Left lung (tissue), 10 donors: ENCODE measurements around the gene SNX21. TPM values are rescaled to one million over a fixed set of nuclear protein-coding genes. Genes with fewer than 3 reads are reported as not detected.
"Not testable (repeated sequence)": the region's sequence is repeated elsewhere in the genome, so short reads cannot be mapped to it uniquely, and the experiment has no call there.

Experiments
- ATAC-seq: fragments of 200-7000 bp; cut with Tn5 transposase; one replicate; pipeline ENCODE4 v1.9.1; 2020; ENCODE audit warnings: moderate library complexity
- DNase-seq, 4 donors: peaks; one replicate each; pipeline ENCODE4 v3.0.0-alpha.2; 2013 to 2020
- H3K27ac ChIP-seq, 2 donors: fragments of 200-600 bp; sonication (generic) in 1 of 2; one replicate each; pipeline versions ENCODE4 v1.5.0 to v1.8.0; 2020 to 2021
- H3K27me3 ChIP-seq, 2 donors: fragments of 200-600 bp; sonication (generic) in 1 of 2; one replicate each; pipeline versions ENCODE4 v1.5.0 to v1.8.0; 2020 to 2021
- H3K36me3 ChIP-seq, 2 donors: fragments of 200-600 bp; sonication (generic) in 1 of 2; one replicate each; pipeline versions ENCODE4 v1.5.0 to v1.8.0; 2020 to 2021
- H3K4me1 ChIP-seq, 2 donors: fragments of 200-600 bp; one replicate each; pipeline ENCODE4 v1.8.0; 2021
- H3K4me3 ChIP-seq, 2 donors: fragments of 200-600 bp; sonication (generic) in 1 of 2; one replicate each; pipeline versions ENCODE4 v1.5.0 to v1.8.0; 2020 to 2021; ENCODE audit warnings: mild to moderate bottlenecking in 1 of 2
- H3K9me3 ChIP-seq, 2 donors: fragments of 200-600 bp; sonication (generic) in 1 of 2; one replicate each; pipeline versions ENCODE4 v1.5.0 to v1.8.0; 2020 to 2021
- CTCF ChIP-seq, 2 donors: fragments of 200-600 bp; sonication (generic) in 1 of 2; IDR thresholded peaks; one replicate each; pipeline versions ENCODE4 v1.5.0 to v1.8.0; 2021; ENCODE audit warnings: antibody characterized with exemption in 2 of 2
- intact Hi-C, 2 donors: fragments of 100-400 bp; cut with DNase I; formaldehyde crosslinking; loops; one replicate each; pipeline versions ENCODE4 v1.11.2 to v1.14.2; 2022
- polyA plus RNA-seq, 6 donors: library from polyadenylated mRNA; unstranded; fragments of 120-200 nt; gene quantifications; one replicate each; pipeline ENCODE4 v1.2.1, GENCODE V29; 2013; ENCODE audit not compliant: insufficient read length in 6 of 6
- total RNA-seq, 2 donors: library from RNA; stranded (reverse); fragmentation: NEBNext Ultra II Directional; extraction: Animal tissue kit (Norgen Biotek cat#: 25700); gene quantifications; one replicate each; pipeline ENCODE4 v1.2.1, GENCODE V29; 2021
- donor health status: DM: no; HTN: yes; CAD: no.
- donor health status: DM: no; HTN: no; CAD: no.

SNX21 gene
- total and polyA plus RNA-seq, 8 donors, result 14.5 to 26.3 (median 18.7) TPM

GRCh38 chr20:45827712-45828111 is 5.9 kb upstream of the SNX21 start:
- peaks cover 4 to 31% of the 10 kb centered on the region in 2 donors for H3K4me1 ChIP-seq
- intact Hi-C loops, result no loop called here
- no peaks in the 10 kb centered on the region for H3K36me3 ChIP-seq
- ATAC-seq (no peak), DNase-seq (no peak)
- H3K4me3 ChIP-seq, result no peak overlapping the region
- no peak for TF ChIP-seq CTCF (IDR thresholded peaks at IDR 0.05)
- peaks cover 15 to 22% of the 10 kb centered on the region in 2 donors for H3K27me3 ChIP-seq
- H3K27ac ChIP-seq, result no peak overlapping the region
- H3K9me3 ChIP-seq, result no peaks in the 10 kb centered on the region

GRCh38 chr20:45828589-45828988 is 5.0 kb upstream of the SNX21 start:
- ATAC-seq, result no peak

DNA sequence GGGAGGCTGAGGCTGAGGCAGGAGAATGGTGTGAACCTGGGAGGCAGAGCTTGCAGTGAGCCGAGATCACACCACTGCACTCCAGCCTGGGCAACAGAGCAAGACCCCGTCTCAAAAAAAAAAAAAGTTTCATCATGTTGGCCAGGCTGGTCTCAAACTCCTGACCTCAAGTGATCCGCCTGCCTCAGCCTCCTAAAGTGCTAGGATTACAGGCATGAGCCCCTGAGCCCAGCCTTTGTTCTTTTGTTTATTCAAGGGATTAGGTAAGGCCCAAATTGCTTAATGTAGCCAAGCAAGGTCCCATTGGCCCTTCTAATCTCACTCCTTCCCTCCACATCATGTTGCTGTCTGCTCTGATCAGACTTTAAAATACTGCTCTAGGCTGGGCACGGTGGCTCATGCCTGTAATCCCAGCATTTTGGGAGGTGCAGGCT is 3.9 kb upstream of the SNX21 start:
- intact Hi-C loops, H3K27me3 ChIP-seq, H3K36me3 ChIP-seq, H3K4me3 ChIP-seq, H3K27ac ChIP-seq, DNase-seq, ATAC-seq, H3K9me3 ChIP-seq: not testable (repeated sequence)
- H3K4me1 ChIP-seq, result peaks cover 9 to 38% of the 10 kb centered on the region in 2 donors

More at GRCh38 chr20:45828589-45828988, 5.0 kb upstream of the SNX21 start:
- peaks cover 7 to 13% of the 10 kb centered on the region in 2 donors for H3K27me3 ChIP-seq
- no peak overlapping the region for H3K4me3 ChIP-seq
- H3K27ac ChIP-seq, result no peak overlapping the region
- DNase-seq, result no peak
- H3K36me3 ChIP-seq, result no peaks in the 10 kb centered on the region
- no peak for TF ChIP-seq CTCF (IDR thresholded peaks at IDR 0.05)
- intact Hi-C loops, result no loop called here
- H3K9me3 ChIP-seq, result no peaks in the 10 kb centered on the region
- H3K4me1 ChIP-seq, result peaks cover 7 to 35% of the 10 kb centered on the region in 2 donors

GRCh38 chr20:45832619-45833018 is 980 bp upstream of the SNX21 start:
- no peak for DNase-seq
- no peak for ATAC-seq
- no peak for TF ChIP-seq CTCF (IDR thresholded peaks at IDR 0.05)
- Histone ChIP-seq H3K36me3 (no peaks in the 10 kb centered on the region), H3K9me3 (no peaks in the 10 kb centered on the region), H3K27me3 (no peaks in the 10 kb centered on the region), H3K4me1 (peaks cover 20 to 47% of the 10 kb centered on the region in 2 donors), H3K4me3 (peak overlapping the region in 1 of 2 donors; percentile 73), H3K27ac (peak overlapping the region; percentile 88 to 93)
- intact Hi-C loops, result no loop called here

- Histone ChIP-seq H3K27me3 (no peaks in the 10 kb centered on the region), H3K4me3 (peak overlapping the region; percentile 66 to 73), H3K9me3 (no peaks in the 10 kb centered on the region), H3K4me1 (peaks cover 20 to 47% of the 10 kb centered on the region in 2 donors), H3K36me3 (peaks cover 0 to 7% of the 10 kb centered on the region in 2 donors), H3K27ac (peak overlapping the region; percentile 88 to 93)
- peak; percentile 90 for ATAC-seq
- DNase-seq, result peak; percentile 74 to 90 (median 84)
- intact Hi-C loops, result no loop called here
- no peak for TF ChIP-seq CTCF (IDR thresholded peaks at IDR 0.05)
Measured at GRCh38 chr20:45833883-45834796, 541 bp downstream of the SNX21 start.
